ENCODE results near the gene SH3BGRL3. TPM values are rescaled to one million over a fixed set of nuclear protein-coding genes. Genes with fewer than 3 reads are reported as not detected.
"Not testable (repeated sequence)": the region's sequence is repeated elsewhere in the genome, so short reads cannot be mapped to it uniquely, and the experiment has no call there.

The SH3BGRL3 gene
- total RNA-seq, 4 donors from 2014 or later, result 31.6 to 60.2 (median 44.0) TPM

DNA sequence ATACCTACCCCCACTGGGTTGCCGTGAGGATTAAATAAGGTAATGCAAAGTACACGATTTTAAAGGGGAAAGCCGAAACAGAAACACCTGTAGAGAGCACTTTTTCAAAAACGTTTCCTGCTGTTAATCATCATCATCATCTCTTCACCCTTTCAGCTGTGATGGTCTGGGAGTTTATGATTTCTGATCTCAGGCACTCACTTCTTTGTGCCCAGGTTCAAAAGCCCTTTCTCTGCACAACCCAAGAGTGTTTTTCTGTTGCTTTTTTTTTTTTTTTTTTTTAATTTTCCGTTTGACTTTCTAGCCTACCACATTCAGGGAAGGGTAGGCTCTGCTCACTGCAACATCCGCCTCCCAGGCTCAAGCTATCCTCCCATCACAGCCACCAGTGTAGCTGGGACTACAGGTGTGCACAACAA is 27.5 kb downstream of the SH3BGRL3 start:
- peaks cover 0 to 18% (median 6%) of the 10 kb centered on the region in 3 donors for H3K4me1 ChIP-seq
- no peaks in the 10 kb centered on the region for H3K36me3 ChIP-seq
- H3K27ac ChIP-seq, result peak overlapping the region in 2 of 4 donors; percentile 52 to 65
- peaks cover 3% of the 10 kb centered on the region for H3K27me3 ChIP-seq
- no peak overlapping the region for H3K4me3 ChIP-seq
- H3K9me3 ChIP-seq, result no peaks in the 10 kb centered on the region
- 40 to 47% methylated on average over 4 to 5 of the region's 6 CpGs for WGBS, 2 donors (ENCODE audit: low coverage in 1 of 2)
- TF ChIP-seq, protein P1, sequence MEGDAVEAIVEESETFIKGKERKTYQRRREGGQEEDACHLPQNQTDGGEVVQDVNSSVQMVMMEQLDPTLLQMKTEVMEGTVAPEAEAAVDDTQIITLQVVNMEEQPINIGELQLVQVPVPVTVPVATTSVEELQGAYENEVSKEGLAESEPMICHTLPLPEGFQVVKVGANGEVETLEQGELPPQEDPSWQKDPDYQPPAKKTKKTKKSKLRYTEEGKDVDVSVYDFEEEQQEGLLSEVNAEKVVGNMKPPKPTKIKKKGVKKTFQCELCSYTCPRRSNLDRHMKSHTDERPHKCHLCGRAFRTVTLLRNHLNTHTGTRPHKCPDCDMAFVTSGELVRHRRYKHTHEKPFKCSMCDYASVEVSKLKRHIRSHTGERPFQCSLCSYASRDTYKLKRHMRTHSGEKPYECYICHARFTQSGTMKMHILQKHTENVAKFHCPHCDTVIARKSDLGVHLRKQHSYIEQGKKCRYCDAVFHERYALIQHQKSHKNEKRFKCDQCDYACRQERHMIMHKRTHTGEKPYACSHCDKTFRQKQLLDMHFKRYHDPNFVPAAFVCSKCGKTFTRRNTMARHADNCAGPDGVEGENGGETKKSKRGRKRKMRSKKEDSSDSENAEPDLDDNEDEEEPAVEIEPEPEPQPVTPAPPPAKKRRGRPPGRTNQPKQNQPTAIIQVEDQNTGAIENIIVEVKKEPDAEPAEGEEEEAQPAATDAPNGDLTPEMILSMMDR (IDR thresholded peaks at IDR 0.05), result no peak
- TF ChIP-seq POLR2AphosphoS5 (IDR thresholded peaks at IDR 0.05) (no peak), EP300 (IDR thresholded peaks at IDR 0.05) (no peak), POLR2A (IDR thresholded peaks at IDR 0.05) (no peak)
- no peak for ATAC-seq

DNA sequence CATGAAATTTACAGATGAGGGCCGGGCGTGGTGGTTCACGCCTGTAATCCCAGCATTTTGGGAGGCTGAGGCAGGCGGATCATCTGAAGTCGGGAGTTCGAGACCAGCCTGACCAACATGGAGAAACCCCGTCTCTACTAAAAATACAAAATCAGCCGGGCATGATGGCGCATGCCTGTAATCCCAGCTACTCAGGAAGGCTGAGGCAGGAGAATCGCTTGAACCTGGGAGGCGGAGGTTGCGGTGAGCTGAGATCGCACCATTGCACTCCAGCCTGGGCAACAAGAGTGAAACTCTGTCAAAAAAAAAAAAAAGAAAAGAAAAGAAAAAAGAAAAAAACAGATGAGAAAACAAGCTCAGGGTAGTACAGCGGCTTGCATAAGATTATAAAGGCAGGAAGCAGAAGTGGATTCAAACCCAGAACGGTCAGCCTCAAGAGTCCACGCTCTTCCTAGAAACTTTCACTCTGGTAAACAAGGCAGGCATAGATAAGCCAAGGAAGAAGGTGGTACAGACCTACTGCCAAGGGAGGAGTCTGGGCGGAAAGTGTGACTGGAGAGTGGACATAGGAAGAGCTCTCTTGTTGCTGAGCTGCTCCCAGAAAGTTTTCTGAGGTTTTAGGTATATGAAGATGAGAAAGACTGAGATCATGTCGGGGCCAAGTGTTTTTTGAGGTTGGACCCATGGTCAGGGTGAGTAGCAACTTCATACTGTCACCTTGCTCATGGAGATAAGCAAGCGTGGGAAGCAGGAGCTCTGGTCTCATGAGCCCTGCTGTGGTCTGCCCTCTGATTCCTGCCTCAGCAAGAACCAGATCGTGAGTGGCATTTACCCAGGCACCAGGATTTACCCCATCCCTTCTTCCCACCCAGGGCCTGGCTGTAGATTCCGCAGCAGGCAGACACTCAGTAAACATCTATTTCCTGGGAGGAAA is 28.3 kb downstream of the SH3BGRL3 start:
- H3K27me3 ChIP-seq, H3K9me3 ChIP-seq, ATAC-seq, H3K36me3 ChIP-seq, H3K27ac ChIP-seq, H3K4me3 ChIP-seq: not testable (repeated sequence)
- 60 to 76% methylated on average over 6 to 7 of the region's 21 CpGs for WGBS, 2 donors (ENCODE audit: low coverage in 1 of 2)
- H3K4me1 ChIP-seq, result peaks cover 0 to 18% (median 6%) of the 10 kb centered on the region in 3 donors

- TF ChIP-seq POLR2A (IDR thresholded peaks at IDR 0.05) (no peak), POLR2AphosphoS5 (IDR thresholded peaks at IDR 0.05) (no peak), EP300 (IDR thresholded peaks at IDR 0.05) (no peak)
- TF ChIP-seq, protein P1 (IDR thresholded peaks at IDR 0.05), result no peak
- WGBS, 2 donors (ENCODE audit: low coverage in 1 of 2), result 78 to 83% methylated on average over 5 of the region's 5 CpGs
- no peak for ATAC-seq
- Histone ChIP-seq H3K27ac (no peak overlapping the region), H3K9me3 (no peaks in the 10 kb centered on the region), H3K27me3 (peaks cover 9% of the 10 kb centered on the region), H3K4me3 (no peak overlapping the region), H3K4me1 (no peaks in the 10 kb centered on the region), H3K36me3 (no peaks in the 10 kb centered on the region)
Measured at GRCh38 chr1:26314501-26314900, 34.6 kb downstream of the SH3BGRL3 start.

DNA sequence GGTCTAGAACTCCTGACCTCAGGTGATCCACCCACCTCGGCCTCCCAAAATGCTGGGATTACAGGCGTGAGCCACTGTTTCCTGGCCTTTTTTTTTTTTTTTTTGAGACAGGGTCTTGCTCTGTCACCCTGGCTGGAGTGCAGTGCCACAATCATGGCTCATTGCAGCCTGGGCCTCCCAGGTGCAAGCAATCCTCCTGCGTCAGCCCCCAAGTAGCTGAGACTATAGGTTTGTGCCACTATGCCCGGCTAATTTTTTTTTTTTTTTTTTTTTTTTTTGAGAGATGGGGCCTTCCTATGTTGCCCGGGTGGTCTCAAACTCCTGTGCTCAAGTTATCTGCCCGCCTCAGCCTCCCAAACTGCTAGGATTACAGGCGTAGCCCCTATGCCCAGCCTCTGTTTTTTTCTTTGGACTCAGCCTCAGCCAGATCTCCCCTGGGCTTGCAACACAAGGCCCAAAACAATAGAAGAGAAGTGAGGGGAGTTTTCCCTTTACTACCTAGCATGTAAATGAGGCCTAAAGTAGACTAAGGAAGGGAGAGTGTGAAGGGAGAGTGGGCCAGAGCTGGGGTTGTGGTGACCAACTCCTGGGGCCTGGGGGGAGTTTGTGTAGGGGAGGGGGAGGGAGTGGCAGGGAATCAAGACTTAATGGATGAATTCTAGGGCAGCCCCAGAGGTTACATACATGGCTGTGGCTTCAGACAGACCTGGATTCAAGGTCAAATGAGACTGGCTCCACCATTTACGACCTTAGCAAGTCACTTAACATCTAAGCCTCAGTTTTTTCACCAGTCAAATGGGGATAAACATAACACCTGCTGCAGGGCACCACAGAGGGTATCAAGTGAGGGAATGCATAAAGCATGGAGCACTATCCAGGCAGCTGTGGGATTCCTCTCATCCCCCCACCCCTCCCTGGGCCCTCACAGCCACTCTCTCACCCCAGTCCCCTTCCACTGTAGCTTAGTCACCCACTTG is 36.3 kb downstream of the SH3BGRL3 start:
- ATAC-seq, result no peak
- no peaks in the 10 kb centered on the region for H3K36me3 ChIP-seq
- peaks cover 23% of the 10 kb centered on the region for H3K27me3 ChIP-seq
- H3K9me3 ChIP-seq, result no peaks in the 10 kb centered on the region
- 73 to 90% methylated on average over 1 to 5 of the region's 8 CpGs for WGBS, 2 donors (ENCODE audit: low coverage in 1 of 2)
- TF ChIP-seq EP300 (IDR thresholded peaks at IDR 0.05) (no peak), POLR2A (IDR thresholded peaks at IDR 0.05) (no peak)
- no peak overlapping the region for H3K27ac ChIP-seq
- H3K4me3 ChIP-seq, result no peak overlapping the region
- H3K4me1 ChIP-seq, result peaks cover 0 to 4% (median 3%) of the 10 kb centered on the region in 3 donors

- 83 to 88% methylated on average over 2 of the region's 2 CpGs for WGBS, 2 donors (ENCODE audit: low coverage in 1 of 2)
Measured at GRCh38 chr1:26317146-26317545, 37.3 kb downstream of the SH3BGRL3 start.

More at GRCh38 chr1:26317146-26317545, 37.3 kb downstream of the SH3BGRL3 start:
- Histone ChIP-seq H3K27me3 (peaks cover 20% of the 10 kb centered on the region), H3K4me3 (no peak overlapping the region), H3K27ac (no peak overlapping the region), H3K4me1 (peaks cover 0 to 12% (median 6%) of the 10 kb centered on the region in 3 donors), H3K36me3 (no peaks in the 10 kb centered on the region), H3K9me3 (no peaks in the 10 kb centered on the region)
- TF ChIP-seq EP300 (IDR thresholded peaks at IDR 0.05) (no peak), POLR2AphosphoS5 (IDR thresholded peaks at IDR 0.05) (no peak), POLR2A (IDR thresholded peaks at IDR 0.05) (no peak)
- TF ChIP-seq, protein P1 (IDR thresholded peaks at IDR 0.05), result no peak
- ATAC-seq, result no peak
